Measurements from ENCODE around the gene GRK6.

DNA sequence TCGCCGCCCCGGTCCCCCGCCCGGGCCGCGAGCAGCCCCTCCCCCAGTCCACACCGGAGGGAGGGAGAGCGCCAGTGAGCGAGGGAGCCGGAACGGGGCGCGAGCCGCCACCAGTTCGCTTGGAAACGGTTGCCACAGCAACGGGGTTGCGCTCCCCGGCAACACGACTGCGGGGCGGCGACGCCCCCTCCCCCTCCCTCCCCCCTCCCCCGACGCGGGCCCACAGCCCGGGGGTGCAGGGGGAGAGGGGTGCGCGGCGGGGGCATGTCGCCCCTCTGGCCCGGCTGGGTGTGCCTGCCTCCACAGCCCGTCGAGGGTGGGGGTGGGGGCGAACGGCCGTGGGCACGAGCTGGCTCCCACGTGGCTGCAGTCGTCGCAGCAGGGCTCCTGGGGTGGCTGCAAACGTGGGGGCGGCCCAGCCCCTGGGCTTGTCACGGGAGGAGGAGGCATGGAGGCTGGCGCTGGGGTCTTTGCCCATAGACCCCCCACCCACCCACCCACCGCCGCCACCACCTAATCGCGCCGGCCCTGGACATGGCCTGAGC is 20.7 kb downstream of the GRK6 start:
- TF ChIP-seq, protein P1, sequence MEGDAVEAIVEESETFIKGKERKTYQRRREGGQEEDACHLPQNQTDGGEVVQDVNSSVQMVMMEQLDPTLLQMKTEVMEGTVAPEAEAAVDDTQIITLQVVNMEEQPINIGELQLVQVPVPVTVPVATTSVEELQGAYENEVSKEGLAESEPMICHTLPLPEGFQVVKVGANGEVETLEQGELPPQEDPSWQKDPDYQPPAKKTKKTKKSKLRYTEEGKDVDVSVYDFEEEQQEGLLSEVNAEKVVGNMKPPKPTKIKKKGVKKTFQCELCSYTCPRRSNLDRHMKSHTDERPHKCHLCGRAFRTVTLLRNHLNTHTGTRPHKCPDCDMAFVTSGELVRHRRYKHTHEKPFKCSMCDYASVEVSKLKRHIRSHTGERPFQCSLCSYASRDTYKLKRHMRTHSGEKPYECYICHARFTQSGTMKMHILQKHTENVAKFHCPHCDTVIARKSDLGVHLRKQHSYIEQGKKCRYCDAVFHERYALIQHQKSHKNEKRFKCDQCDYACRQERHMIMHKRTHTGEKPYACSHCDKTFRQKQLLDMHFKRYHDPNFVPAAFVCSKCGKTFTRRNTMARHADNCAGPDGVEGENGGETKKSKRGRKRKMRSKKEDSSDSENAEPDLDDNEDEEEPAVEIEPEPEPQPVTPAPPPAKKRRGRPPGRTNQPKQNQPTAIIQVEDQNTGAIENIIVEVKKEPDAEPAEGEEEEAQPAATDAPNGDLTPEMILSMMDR (IDR thresholded peaks at IDR 0.05): no peak
- TF ChIP-seq POLR2A (IDR thresholded peaks at IDR 0.05): no peak
